ENCODE data around the gene PDILT.

DNA sequence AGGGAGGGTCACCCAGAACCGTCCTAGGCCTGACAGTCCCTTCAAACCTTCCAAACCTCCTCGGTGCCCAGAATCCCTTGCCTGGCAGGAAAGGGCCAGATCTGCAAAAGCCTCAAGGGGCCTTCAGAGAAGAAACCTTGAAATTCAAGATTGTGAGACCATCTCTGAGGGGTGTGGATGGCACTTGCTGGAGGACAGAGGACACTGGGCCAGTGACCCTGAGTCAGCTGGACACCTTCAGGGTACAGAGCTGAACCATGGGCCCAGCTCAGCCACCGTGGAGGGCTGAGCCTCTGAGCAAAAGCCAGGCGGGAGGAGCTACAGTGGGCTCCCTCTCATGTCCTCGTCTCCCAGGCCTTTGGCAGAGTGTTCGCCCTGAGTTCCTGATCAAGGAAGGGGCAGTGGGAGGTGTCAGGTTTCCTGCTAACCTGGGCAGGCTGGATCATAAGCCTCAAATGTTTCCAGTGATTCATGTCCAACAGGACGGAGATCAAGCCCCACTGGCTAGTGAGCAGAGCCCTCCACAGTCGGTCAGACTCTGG lies 3.0 kb downstream of the PDILT start:
- TF ChIP-seq, protein P1, sequence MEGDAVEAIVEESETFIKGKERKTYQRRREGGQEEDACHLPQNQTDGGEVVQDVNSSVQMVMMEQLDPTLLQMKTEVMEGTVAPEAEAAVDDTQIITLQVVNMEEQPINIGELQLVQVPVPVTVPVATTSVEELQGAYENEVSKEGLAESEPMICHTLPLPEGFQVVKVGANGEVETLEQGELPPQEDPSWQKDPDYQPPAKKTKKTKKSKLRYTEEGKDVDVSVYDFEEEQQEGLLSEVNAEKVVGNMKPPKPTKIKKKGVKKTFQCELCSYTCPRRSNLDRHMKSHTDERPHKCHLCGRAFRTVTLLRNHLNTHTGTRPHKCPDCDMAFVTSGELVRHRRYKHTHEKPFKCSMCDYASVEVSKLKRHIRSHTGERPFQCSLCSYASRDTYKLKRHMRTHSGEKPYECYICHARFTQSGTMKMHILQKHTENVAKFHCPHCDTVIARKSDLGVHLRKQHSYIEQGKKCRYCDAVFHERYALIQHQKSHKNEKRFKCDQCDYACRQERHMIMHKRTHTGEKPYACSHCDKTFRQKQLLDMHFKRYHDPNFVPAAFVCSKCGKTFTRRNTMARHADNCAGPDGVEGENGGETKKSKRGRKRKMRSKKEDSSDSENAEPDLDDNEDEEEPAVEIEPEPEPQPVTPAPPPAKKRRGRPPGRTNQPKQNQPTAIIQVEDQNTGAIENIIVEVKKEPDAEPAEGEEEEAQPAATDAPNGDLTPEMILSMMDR (IDR thresholded peaks at IDR 0.05; ENCODE audit: low read length): no peak
- no peak for TF ChIP-seq EZH2 (IDR thresholded peaks at IDR 0.05; ENCODE audit: borderline replicate concordance, low read length)

All from OCI-LY1 (cell line).